Pons (tissue), 1 donor: ENCODE measurements around the gene LYSMD4.

Experiments
- DNase-seq: peaks from one replicate; pipeline ENCODE4 v3.0.0-alpha.2; 2016; ENCODE audit warnings: low spot score

Gene LYSMD4

GRCh38 chr15:99731336-99732123 is 1.7 kb downstream of the LYSMD4 start:
- DNase-seq, result no peak

DNA sequence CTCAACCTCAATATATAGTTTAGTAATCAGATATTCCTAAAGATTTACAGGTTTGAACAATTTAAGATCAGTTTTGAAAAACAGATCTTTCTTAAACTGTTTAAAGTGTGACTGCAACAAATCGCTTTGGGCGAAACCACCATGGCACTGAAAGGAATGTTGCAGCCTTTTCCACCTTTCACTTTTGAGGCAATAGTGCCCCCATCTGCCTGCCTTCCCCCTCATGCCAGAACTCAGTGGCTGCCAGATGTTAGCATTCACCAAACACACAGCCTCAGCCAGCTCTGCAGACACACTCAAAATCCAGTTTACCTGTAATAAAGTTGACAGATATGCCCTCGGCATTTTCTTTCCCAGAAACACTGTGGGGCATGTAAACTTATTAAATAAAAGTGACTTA is 3.3 kb downstream of the LYSMD4 start:
- DNase-seq, result peak; percentile 72

- DNase-seq, result no peak
These were observed 3.9 kb downstream of the LYSMD4 start for GRCh38 chr15:99729327-99729726.

- no peak for DNase-seq
These were observed 4.3 kb downstream of the LYSMD4 start for GRCh38 chr15:99728916-99729315.

DNA sequence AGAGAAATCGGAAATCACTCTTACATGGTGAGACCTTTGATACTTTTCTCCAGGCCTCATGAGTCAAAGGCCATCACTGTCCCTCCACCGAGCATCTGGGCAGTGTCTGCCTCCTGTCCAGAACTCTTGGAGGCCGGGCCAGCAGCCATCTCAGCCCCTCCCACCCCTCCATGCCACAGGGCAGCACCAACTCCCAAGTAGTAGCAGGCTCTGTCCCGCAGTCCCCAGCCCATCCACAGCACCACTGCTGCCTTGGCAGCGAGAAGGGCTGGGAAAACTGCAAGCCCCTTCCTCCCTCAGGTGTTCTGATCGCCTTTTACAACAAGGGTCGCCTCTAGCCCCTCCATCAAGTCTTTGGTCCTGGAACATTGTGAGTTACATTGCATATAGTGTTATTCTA is 5.5 kb downstream of the LYSMD4 start:
- no peak for DNase-seq

DNA sequence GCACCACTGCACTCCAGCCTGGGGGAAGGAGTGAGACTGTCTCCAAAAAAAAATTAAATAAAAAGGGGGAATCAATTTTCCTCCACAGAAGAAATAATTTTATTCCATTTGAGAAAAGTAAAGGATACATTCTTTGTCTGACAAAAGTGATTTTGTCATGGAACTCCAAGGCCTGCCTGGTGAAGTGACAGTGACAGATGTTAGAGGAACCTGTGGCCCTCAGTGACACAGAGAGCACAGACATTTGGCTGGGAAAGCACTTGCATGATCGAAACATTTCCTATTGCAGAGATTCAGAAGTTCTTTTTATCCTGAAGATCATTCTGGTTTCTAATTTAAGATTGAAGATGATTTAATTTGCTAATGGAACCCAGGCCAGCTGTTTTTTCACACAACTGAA is 5.9 kb downstream of the LYSMD4 start:
- no peak for DNase-seq

DNA sequence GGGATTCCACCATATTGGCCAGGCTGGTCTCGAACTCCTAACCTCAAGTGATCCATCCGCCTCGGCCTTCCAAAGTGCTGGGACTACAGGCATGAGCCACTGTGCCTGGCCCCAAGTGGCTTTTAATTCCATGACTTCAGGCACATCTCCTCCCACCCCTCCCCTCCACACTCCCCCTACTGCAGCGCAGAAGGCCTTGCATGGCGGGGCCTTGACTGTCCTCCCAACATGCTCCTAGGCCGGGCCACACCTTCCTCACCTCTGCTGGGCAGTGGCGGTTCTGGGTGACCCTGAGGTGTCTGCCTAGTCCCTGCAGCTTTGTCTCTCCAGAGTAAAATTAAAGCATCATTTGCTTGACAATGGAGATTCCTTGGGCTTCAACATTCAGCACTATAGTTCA is 6.9 kb downstream of the LYSMD4 start:
- DNase-seq, result no peak

GRCh38 chr15:99722406-99722805 is 10.8 kb downstream of the LYSMD4 start:
- no peak for DNase-seq

DNA sequence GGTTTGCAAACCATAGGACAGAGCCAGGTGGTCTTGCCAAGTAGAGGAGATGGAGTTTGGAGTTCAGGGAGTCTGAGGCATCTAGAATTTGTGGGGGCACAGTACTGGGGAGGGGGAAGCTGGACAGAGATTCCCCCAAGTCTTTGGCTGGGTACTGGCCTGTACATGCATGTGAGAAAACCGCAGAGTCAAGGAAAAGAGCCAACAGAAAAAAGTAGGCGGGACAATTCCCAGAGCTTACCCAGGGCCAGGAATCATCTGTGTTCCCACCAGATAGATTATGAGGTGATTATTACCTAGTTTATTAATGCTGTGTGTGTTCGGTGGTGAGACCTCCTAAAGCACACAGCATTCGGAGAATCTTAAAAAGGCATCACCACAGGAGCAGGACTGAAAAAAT is 11.3 kb downstream of the LYSMD4 start:
- DNase-seq, result no peak

GRCh38 chr15:99721104-99721778 is 12.0 kb downstream of the LYSMD4 start:
- no peak for DNase-seq

- no peak for DNase-seq
These were observed 12.7 kb downstream of the LYSMD4 start for GRCh38 chr15:99720533-99720932.

DNA sequence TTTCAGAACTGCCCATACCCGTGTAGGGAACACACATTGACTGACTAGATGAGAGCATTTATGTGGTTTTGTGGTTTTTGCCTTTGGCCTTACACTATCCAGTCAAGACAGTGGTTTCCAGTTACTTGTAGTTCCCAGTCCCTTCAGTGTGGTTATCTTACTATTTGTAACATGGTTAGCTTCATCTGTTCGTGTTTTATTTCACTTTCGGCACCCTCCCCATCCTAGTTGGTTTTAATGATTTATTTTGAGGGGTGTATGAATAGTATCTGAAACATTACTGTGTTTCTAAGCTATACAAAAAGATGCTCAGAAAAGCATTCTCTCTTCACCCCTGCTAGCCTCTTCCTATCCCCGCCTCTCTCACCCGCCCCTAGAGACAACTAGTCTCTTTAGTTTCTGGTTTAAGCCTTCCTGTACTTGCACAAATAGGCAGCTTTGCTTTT is 14.1 kb downstream of the LYSMD4 start:
- no peak for DNase-seq

- DNase-seq, result no peak
These were observed 14.8 kb downstream of the LYSMD4 start for GRCh38 chr15:99718421-99718820.

DNA sequence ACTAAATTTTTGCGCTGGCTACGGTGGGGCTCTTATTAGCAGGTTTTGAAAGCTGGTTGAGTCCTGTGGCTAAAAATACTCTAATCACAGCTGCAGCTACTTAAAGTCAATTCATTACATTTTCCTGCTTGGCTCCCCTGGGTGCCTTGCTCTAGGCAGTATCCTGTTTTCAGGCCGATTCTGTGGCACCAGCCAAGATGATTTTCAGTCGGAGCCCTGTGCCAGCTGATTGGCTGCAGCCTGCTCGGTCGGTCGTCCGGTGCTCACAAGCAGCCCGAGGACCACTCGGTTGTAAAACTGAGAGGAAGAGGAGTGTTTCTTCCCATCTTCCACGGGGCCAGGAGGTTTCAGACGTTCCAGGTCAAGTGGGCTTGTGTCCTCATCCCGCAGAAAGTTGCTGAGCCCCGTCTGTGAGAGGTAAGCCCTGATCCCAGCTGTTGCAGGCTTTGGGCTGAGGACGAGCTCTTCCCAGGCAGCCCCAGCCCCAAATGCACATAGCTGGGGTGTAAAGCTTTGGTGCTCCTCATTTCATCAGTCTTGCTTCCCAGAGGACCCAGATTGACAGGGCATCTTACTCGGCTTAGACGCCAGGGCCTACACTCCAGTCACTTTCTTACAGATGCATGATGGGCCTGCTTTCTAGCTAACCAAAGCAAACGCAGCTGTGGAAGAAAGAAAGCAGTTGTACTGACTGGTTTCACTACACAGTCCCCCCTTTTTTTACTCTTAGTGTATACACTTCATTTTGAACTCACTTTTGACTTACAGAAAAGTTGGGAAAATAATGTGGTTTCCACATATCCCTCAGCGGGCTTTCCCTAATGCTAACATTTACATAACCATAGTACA is 15.9 kb downstream of the LYSMD4 start:
- no peak for DNase-seq

DNA sequence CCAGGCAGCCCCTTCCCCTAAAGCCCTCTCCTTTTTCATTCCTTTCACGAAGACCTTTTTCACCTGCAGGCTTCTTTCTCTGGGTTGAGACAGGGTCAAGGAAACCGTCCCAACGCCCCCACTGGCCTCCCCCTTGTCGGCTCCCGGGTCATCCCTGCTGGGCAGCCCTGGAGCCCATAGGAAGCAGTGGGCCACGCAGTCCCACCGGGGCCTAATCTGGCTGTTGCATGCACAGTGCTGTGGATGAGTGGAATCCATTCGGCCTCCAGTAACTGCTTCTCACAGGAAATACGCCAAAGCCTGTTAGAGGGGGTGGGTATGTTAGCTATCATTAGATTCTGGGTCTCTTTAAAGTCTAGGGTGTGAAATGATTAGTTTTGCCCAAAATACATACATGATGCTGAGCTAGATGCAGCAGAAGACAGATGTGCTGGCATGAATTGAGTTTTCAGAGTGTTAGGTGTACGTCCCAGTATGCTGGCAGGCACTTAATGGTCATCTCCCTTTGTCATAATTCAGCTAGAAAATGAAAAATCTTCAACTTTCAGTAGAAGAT is 16.6 kb downstream of the LYSMD4 start:
- no peak for DNase-seq

GRCh38 chr15:99712415-99712814 is 20.8 kb downstream of the LYSMD4 start:
- DNase-seq, result no peak

GRCh38 chr15:99711625-99712024 is 21.6 kb downstream of the LYSMD4 start:
- DNase-seq, result no peak

- DNase-seq, result no peak
These were observed 23.8 kb downstream of the LYSMD4 start for GRCh38 chr15:99709243-99709986.

- DNase-seq, result peak; percentile 51
These were observed 24.7 kb downstream of the LYSMD4 start for GRCh38 chr15:99708563-99708962.

DNA sequence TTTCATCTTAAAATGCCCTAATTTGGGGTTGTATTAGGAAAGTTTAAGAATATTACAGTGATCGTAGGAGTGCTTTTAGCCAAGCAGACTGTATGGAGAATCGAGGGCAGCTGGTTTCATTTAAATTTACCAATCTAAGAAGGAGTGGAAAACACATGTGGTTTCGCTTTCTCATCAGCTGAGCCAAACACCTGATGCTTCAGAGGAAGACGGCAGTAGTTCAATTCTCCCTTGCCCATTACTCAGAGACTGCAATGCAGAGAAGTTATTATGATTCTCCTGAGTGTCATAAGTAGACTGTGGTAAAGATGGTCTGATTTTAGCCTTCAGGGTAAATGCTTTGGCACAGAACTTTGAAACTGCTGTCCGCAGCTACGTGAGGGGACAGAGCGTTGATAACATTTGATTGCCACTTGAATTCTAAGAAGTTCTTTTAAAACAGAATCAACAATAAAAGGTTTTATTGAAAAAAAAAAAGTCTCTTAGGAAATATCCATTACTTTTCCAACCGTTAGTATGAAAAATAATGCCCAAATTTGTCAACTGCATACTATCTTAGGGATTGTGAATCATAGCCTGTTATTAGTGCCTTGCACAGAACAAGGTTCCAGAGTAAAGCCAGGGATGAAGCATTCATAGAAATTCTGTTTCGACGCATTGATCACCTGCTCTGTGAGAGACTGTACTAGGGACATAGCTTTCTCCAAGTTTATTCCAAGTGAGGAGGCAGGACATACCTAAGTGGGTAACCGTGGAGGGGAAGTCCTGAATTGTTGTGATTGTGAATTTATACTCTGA is 25.6 kb downstream of the LYSMD4 start:
- DNase-seq, result no peak
